LNCaP clone FGC (cell line): Measurements from ENCODE around the gene CRTC1.
A peak's percentile ranks its signal among the peaks of the same experiment; 100 is the strongest.

Source experiments
- DNase-seq: peaks from one replicate; pipeline ENCODE4 v3.0.0-alpha.2; 2011; ENCODE audit warnings: low read depth
- H3K4me3 ChIP-seq: 2 replicates; pipeline ENCODE4 v1.5.1; 2011; ENCODE audit warnings: mild to moderate bottlenecking, low read depth, low read length, control low read depth
- CTCF ChIP-seq: IDR thresholded peaks from 2 replicates; pipeline ENCODE4 v1.5.1; 2012; ENCODE audit warnings: mild to moderate bottlenecking; ENCODE audit not compliant: control insufficient read depth, insufficient read depth; ENCODE audit errors: extremely low read depth

The CRTC1 gene, protein sequence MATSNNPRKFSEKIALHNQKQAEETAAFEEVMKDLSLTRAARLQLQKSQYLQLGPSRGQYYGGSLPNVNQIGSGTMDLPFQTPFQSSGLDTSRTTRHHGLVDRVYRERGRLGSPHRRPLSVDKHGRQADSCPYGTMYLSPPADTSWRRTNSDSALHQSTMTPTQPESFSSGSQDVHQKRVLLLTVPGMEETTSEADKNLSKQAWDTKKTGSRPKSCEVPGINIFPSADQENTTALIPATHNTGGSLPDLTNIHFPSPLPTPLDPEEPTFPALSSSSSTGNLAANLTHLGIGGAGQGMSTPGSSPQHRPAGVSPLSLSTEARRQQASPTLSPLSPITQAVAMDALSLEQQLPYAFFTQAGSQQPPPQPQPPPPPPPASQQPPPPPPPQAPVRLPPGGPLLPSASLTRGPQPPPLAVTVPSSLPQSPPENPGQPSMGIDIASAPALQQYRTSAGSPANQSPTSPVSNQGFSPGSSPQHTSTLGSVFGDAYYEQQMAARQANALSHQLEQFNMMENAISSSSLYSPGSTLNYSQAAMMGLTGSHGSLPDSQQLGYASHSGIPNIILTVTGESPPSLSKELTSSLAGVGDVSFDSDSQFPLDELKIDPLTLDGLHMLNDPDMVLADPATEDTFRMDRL

DNA sequence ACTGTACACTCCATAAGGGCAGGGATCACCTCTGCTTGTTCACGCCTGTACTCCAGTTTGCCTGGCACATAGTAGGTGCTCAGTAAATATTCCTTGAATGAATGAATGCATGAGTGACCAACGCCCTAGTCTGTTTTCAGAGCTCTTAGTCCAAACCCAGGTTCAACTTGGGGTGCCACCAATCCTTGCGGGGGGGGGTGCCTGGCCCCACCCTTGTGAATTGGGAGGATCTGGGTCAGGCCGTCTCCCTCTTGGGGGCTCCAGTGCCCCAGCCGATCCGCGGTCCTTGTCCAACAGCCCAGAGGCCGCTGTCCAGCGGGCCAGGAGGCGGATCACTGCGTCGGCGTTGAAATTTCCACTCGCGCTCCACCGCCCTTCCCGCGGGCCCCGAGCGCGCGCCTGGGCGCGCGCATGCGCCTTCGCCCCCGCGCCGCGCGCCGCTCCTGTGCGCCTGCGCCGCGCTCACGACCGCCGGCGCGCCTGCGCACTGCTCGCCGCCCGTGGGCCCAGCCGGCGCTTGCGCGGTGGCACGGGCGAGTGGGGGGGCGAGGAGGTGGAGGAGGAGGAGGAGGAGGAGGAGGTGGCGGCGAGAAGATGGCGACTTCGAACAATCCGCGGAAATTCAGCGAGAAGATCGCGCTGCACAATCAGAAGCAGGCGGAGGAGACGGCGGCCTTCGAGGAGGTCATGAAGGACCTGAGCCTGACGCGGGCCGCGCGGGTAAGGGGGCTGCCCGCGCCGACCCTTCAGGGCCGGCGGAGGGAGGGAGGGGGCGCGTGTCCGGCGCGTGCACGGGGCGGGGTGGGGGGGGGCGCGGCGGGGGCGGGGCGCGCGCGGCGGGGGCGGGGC, at the start of gene CRTC1:
TSS of gene CRTC1 (plus strand) at position 572 of the 849 bp plus-strand sequence. CDS start at position 595, 23 bp downstream.
- peak within 1 kb of the TSS; percentile 78 for H3K4me3 ChIP-seq
- DNase-seq: peak; percentile 46
- no peak for TF ChIP-seq CTCF

GRCh38 chr19:18634612-18635297, 48.7 kb upstream of the CRTC1 start:
- no peak for TF ChIP-seq CTCF
- no peak for DNase-seq
- no peak overlapping the region for H3K4me3 ChIP-seq

DNA sequence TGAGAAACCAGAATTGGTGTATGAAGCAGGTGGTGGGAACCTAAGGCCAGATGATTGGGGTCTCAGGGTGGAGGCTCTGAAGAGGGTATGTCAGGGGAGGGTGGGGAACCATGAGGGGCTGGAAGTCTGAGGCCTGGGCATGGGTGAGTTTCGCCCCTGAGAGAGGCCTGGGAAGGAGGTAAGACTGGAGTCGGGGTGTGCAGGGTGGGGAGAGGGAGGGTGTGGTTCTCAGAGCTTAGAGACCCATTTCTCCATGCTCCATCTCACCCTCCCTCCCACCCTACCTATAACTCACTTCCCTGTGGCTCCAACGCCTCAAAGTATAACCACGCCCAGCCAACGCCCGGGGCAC, 47.7 kb upstream of the CRTC1 start:
- no peak overlapping the region for H3K4me3 ChIP-seq
- DNase-seq: no peak
- TF ChIP-seq CTCF: no peak

- peak; percentile 93 for DNase-seq
- peak overlapping the region; percentile 95 for H3K4me3 ChIP-seq
Measured at GRCh38 chr19:18636183-18636968, 47.1 kb upstream of the CRTC1 start.

DNA sequence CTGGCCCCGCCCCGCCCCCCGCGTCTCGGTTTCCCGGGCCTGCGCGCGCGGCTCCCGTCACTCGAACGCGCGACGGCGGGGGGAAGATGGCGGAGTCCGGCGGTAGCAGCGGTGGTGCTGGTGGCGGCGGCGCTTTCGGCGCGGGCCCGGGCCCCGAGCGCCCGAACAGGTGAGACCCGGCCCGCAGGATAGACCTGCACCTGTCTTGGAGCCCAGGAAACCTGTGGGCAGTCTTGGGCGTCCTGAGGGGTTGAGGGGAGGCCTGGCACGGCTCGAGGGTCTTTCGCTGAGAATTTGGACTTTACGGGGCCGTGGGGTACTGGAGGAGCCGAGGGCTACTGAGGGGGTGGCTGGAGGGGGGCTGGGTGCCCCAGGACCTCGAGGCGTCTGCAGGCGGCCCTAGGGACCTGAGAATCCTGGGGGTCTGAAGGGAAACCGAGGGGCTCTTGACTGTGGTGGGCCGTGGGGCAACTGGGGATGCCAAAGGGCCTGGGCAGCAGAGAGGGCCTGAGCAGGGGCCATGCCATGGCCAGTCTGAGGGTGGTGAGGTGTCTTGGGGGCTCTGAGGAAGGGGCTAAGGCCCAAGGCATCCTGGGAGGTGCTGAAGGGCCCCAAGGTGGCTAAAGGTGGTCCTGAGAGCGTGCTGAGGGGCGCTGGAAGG, 46.4 kb upstream of the CRTC1 start, which contains the start of gene KLHL26:
TSS of gene KLHL26 (plus strand) at position 60 of the 661 bp plus-strand sequence. CDS start at position 87, 27 bp downstream.
- H3K4me3 ChIP-seq: peak within 1 kb of the TSS; percentile 95
- TF ChIP-seq CTCF: no peak
- no peak for DNase-seq

More at GRCh38 chr19:18636183-18636968, 47.1 kb upstream of the CRTC1 start:
- TF ChIP-seq CTCF: no peak
